GM19238 (cell line): Measurements from ENCODE around the gene GNAT3.

ENCODE experiments used
- DNase-seq: peaks from one replicate; pipeline ENCODE4 v3.0.0; 2011; ENCODE audit warnings: low spot score; ENCODE audit not compliant: insufficient read length

The GNAT3 gene

DNA sequence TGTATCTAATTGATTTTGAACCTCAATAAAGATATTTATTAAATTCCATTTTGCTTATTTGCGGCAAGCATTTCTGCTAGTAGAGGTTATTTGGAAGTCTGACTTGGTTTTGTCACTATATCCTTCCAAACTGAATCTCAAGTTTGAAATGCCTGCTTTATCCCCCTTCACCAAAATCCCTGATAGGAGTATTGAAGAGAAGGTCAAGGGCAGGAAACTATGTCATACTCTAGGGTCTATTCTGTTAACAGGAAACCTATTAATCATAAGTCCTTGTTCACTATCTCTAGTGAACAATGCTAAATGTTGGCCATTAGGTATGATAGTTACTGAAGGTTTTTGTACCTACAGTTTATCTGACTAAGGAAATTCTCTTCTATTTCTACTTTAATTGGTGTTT is 11.5 kb downstream of the GNAT3 start:
- no peak for DNase-seq

DNA sequence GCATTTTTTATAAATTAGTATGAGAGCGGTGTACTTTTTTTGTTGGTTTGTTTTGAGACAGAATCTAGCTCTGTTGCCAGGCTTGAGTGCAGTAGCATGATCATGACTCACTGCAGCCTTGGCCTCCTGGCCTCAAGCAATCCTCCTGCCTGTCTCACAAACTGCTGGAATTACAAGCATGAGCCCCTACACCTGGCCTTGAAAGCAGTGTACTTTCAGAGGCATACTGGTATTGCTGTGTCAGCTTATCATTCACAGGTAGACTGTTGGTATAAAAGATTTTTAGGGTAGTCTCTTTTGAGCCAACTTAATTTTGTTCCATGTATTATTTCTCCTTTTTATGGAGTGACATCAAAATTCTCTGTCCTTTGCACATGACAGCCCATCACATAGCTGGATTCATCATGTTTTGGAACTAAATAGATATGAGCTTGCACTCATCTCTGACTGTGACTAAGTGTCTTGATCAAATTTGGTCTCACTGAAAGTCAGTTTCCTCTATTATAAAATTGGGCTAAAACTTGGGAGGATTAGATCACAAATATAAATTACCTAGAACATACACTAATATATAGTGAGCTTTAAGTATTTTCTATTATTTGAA is 12.4 kb downstream of the GNAT3 start:
- no peak for DNase-seq

DNA sequence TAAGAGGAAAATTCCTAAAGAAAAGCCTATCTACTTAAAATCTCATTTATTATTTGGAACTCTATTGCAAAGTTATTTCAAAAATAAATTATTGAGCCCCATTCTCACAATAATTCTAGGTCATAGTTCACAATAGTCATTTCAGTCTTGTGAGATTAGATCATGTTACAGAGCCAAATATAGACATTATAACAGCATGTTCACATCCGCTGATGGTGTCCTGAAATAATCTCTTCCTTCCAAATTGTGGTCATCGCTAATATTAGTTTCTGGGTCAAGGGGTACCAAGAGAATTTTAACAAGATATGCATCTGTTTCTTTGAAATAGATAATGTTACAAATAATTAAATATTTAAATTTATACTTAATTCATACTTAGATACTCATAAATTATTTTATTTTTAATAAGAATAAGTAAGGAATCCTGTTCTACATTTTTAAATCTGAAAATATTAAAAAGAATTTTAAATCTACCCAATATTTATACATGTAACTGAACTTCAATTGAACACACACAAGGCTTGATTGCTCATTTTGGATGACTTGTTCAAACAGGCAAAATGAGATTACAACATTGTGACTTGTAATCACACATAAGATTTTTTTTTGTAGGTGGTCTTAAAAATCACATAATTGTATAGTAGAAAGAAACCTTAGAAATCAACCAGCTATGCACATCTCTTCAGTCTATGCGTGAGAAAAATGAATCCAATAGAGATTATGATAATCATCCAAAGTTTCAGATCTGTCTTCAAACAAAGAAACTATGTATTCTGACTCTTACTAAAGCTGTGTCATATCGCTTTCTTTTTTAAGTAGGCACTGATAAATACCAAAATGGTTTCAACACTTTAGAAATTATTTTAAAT is 13.1 kb downstream of the GNAT3 start:
- DNase-seq = no peak

DNA sequence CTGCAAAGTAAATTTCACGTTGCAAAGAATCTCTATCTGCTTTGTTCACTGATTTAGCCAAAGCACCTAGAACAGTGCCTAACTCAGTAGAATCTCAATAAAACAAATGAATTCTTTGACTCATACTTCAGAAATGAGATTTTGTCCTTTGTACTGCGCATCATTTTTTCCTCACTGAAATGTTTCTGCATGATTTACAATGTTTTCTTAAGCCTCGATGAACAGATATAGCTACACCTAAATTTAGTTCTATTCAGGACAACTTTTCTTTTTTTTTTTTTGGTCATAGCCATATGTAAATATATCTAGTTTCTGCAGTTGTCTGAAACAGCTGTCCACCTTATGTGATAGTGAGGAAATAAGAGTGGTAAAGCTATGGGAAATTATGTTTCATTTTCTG is 15.3 kb downstream of the GNAT3 start:
- DNase-seq = no peak

DNA sequence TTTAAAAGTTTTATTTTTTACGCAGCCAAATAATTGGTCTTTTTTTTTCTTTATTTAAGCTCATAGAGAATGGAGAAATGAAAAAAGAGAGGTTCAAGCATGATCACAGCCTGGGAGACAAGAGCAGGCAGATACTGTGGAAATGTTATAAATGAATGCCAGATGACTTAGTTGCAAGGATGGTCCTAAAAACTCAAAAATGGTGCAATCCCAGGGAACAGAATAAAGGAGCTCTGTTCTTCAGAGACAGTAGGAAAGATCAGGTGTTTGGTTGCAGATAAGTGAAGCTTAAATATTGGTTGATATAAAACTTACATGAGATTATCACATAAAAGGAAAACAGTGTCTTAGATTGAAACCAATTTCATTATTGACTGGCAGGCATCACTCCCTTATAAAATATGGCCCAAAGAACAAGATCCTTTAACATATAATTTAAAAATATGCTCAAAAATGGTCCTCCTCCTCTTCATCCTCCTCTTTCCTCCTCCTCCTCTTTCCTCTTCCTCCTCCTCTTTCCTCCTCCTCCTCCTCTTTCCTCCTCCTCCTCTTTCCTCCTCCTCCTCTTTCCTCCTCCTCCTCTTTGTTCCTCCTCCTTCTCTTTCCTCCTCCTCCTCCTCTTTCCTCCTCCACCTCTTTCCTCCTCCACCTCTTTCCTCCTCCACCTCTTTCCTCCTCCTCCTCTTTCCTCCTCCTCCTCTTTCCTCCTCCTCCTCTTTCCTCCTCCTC is 18.6 kb downstream of the GNAT3 start:
- no peak for DNase-seq

DNA sequence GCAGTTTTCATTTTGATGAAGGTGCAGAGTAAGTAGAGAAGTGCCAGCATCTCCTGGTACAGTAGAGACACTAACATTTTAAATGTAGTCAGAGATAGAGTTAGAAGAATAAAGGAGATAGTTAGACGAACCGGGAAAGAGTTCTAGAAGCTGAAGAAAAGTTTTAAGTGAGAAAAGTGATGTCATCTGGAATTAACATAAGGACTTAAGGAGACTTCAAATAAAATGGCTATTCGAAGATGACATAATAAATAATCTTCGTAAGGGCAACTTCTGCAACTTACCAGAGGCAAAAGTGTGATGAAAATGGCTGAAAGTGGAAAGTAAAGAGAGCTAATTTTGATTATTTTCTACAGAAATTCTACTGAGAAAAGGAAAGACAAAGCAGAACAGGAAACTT is 20.4 kb downstream of the GNAT3 start:
- DNase-seq = no peak

DNA sequence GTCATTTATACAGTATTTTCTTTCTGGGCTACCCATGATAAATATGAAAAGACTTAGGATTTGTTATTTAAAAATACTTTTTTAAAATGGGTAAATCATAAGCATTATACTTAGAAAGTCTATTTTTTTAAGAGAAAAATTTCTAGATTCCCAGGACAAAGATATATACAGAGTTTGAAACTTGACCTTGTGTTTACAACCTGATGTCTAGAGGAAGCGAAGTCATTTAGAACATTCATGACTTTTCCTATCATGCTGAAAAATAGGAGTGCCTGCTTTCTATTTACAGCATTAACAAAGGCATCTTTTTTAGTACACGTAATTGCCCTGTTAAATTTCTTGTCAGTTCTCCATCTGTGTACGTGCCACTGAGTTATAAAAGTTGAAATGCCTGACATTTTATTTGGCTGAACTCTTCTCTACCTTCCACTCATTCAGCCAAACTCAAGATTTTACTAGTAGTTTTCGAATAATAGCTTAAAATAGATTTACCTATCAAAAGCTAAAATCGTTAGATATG is 23.0 kb downstream of the GNAT3 start:
- DNase-seq = no peak

DNA sequence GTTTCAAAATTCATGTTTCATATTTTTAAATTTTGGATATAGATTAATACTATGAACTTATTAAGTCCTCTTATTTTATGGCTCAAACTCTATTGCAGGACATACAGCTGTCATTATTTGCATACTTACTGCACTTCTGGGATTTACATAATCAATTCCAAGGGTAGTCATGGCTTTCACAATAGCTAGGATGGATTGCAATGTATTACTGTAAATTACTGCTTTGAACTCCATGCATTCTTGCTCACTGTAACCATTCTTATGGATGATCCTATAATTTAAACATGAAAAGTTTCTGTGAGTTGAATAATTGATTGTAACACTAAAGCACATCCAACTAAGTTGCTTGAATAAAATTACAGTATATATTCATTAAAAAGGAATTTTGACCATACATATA is 23.5 kb downstream of the GNAT3 start:
- DNase-seq = no peak

DNA sequence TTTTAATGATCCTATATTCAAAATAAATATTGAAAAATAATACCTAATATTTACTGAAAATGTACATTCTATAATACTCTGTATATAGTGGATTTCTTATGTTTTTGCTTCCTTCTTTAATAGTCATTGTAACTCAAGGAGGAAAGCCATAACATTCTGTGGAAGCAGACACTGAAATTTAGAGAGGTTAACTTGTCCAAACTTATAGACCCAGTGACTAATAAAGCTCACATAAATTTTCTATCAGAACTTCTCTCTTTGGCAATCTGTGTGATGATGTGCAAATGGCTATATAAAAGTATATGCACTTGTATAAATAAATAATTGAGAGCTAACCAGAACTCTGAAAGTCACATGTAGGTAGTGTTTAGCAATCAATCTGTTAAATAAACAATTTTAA is 26.1 kb downstream of the GNAT3 start:
- no peak for DNase-seq

DNA sequence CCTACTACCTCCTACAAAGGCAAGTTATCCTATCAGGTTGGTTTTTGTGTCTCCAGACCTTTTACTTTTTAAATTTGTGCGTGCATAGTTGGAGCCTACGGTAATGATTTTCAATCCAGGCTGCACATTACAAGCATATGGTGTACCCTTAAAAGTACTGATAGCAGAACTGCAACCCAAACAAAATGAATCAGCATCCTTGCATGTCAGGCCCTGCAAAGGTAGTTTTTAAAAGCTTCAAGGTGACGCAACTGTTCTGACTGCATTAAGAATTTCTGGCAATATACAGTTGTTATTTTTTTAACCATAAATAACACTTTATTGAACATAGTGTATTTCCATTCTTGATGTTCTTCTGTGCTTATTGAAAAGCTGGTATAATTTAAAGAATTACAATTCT is 28.9 kb downstream of the GNAT3 start:
- DNase-seq = no peak

DNA sequence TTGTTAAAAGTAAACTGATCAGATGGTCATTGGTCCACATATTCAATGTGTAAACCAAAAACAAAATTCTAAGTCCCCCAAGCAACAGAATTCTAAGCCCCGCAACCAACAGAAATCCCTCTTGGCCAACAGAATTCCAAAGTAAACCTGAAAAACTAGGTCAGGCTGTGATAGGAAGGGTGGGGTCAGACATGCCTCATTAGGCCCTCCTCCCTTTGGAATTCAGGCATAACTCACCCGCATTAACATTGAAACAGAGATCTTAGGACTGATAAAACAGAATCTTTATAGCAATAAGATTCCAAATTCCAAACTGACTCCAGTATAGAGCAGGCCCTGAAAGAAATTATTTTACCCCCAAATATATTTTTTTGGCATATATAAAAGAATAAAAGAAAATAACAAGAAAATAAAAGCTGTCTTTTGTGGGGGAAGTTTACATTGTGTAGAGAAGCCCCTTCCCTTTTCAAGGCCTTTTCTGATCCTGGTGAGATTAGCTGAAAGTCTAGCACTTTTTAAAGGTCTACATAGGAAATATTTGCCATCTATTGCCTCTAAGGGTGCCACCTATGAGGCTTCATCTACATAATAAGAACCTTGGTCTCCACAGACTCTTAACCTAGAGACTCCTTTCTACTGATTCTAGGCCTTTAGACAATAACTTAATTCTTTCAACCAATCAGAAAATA is 30.5 kb downstream of the GNAT3 start:
- DNase-seq = no peak

DNA sequence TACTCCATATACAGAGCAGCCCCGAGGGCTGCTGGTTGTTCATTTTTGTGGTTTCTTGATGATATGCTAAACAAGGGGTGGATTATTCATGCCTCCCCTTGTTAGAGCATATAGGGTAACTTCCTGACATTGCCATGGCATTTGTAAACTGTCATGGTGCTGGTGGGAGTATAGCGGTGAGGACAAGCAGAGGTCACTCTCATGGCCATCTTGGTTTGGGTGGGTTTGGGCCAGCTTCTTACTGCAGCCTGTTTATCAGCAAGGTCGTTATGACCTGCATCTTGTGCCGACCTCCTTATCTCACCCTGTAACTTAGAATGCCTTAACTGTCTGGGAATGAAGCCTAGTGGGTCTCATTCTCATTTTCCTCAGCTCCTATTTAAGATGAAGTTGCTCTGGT is 31.3 kb downstream of the GNAT3 start:
- no peak for DNase-seq

DNA sequence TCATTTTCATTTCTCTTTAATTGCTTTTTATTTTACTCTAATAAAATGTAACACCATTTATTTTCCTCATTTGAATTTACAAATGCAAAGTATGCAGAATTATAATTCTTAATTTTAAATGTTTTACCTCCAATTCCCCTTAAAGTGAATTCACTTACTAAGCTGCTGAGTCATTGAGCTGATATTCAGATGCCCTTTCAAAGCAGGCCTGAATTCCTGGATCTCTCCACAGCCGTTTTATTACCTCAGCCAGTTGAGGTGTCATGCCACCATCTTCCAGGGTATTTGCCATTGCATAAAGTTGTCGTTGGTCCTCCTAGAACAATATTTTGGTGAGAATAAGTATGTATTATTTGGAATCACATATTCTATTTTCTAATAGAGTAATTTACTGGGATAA is 33.2 kb downstream of the GNAT3 start:
- DNase-seq = no peak

DNA sequence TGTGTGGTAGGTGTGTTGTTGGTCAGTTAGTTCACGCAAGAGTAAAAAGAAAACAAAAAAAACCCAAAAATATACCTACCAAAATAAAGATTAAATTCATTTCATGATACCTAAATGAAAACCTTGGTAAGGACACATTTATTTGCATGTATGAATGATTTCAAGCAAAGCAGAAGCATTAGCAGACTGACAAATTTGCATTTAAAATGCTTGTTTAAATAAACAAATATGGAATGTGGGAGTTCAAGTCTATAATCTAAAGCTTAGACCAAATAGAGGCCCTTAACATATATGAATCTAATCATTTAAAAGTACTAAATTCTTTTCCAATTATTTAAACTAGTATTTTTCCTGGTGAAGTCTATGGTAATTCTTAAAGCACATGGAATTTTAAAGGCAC is 35.8 kb downstream of the GNAT3 start:
- DNase-seq = no peak

DNA sequence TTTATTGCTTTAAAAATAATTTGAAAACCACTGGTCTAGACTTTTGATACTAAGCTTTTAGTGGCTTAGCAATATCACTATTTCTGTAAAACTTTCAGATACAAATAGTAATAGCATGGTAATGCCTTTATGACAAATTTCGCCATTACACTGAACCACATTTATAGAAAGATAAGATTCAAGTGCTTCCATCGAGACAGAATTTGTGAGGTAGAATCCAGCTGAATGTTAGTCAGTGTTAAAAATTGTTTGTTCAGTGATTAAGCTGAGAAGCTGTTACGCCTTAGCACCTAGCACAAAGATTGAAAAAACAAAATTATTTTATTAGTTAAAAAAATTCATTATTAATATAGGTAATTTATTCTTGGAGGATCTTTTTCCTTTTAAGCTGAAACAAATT is 36.5 kb downstream of the GNAT3 start:
- DNase-seq = no peak

DNA sequence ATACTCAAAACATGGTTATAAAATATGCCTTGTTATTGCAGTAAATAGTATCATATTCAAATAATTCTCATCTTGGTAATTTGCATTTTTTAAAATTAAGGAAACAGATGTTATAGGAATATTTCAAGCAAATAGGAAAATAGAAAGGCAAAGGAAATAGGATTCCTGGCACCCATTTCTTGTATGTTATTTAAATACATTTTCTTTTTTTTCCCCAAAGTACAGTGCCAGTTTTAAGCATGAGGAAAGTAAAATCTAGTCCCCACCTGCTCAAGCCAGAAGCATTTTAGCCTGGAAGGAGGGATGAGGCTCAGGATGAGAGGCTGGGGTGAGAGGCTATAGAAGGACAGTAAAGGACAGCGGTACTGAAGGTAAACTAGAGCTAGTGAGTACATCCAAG is 38.1 kb downstream of the GNAT3 start:
- no peak for DNase-seq

DNA sequence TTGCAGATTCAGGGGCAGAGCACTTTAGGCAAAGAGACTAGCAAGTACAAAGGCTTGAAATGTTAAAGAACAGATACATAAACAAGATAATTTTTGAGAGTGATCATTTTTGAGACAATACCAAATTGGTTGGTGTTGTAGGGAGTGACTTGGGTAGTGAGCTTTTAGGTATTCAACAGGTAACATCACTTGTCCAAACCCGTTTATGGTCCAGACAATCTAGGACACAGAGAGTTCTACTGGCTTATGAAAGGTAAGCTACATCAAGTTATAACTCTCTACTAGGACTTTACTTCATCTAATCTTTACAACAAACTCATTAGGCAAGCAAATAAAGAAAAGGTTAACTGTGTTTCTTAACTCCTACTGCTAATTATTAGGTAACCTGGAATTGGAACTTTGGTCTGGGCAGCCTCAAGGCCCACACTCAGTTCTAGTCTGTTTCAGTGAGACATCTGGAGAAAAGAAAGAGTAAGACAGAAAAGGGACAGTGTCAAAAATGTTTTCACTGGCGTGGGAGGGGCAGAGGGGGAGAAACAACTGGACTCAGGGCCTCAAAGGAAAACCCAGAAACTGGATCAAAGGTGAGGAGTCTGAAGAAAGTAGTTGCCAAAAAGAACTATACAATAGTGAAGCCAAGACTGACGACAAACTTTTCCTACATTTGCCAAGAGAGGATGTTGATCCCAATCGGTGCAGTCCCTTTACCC is 39.2 kb downstream of the GNAT3 start:
- no peak for DNase-seq

DNA sequence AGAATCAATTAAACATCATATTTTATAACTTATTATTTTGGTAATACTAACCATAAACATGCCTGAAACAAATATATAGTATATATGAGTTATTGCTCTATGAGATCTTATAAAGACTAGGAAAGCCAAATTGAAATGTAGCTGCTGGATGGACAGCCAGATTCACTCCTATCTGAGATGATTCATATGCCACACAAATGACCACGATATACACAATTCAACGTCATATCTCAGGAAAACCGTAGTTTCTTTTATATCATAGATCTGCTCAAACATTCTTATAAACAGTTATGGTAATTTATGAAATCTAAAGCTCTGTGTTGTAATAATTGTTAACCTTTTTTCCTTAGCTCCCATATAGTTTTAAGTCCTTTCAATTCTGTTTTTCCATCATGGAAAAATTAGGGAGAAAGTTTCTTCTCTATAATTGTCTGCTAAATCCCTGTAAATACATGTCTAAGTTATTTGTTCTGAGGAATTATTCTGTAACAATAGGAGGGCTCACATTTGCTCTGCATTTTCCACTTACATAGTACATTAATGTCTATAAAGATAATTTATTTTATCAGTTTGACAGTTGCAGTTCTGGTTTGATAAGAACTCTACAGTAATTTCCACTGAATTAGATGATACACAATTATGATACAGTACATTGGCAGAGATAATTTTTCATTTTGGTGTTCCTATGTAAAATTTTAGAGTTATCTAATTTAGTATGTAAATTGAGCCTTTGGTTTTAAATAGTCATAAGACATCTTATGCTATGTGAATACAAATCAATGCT is 42.7 kb downstream of the GNAT3 start:
- no peak for DNase-seq

DNA sequence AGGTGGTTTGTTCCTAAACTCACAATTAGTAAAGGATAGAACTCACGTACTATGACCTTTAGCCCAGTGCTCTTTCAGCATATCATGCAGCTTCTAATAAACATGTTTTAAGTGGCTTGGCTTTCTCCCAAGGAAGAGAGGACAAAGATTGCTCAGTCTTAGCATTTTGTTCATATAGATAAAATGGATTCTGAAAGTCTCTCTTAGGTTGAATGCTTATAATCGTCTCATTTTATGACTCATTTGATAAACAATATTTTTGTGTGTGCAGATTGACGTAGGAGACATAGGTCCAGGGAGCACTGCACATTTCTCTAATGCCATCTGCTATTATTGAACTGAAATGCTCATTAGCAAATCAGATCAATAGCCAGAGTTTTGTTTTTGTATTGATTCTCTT is 44.8 kb downstream of the GNAT3 start:
- no peak for DNase-seq

DNA sequence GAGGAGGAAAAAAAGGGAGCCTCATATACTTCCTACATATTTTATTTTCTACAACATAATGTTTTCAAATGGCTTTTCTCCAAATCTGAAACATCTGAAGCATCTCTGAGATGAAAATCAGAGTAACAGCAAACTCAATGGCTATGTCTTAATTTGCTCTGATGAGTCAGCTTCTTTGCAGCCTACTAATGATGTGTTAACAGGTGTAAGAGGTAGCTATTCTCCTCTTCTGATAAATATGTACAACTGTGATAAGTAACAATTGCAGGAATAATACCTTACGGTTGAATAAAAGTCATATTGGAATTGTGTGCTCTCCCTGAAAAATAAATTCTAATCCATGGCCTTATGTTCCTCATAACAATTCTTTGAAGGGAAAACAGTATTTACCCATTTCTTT is 45.2 kb downstream of the GNAT3 start:
- no peak for DNase-seq
